Lower leg skin (tissue), 3 donors: ENCODE measurements around the gene LGI1.

Source experiments
- CTCF ChIP-seq, 3 donors: fragments of 450-650 bp; IDR thresholded peaks; one replicate each; pipeline ENCODE4 v1.5.1; 2016; ENCODE audit warnings: antibody characterized with exemption in 3 of 3, mild to moderate bottlenecking in 3 of 3, moderate library complexity in 2 of 3
- POLR2A ChIP-seq, 2 donors: fragments of 450-650 bp; IDR thresholded peaks; one replicate each; pipeline ENCODE4 v1.6.1; 2016 to 2017; ENCODE audit warnings: antibody characterized with exemption in 2 of 2, mild to moderate bottlenecking in 1 of 2, moderate library complexity in 1 of 2

- TF ChIP-seq POLR2A (IDR thresholded peaks at IDR 0.05) (no peak), CTCF (IDR thresholded peaks at IDR 0.05) (no peak)
Measured at GRCh38 chr10:93799155-93799708, 41.5 kb downstream of the LGI1 start.
